GM21515 (cell line): ENCODE measurements around the gene ADORA1.

Experiments
- ATAC-seq: cut with Tn5 transposase; IDR thresholded peaks from one replicate; pipeline ENCODE4 v1.9.1; 2021; ENCODE audit not compliant: unreplicated experiment

ADORA1 gene

GRCh38 chr1:203121186-203122015 lies 6.1 kb upstream of the ADORA1 start:
- ATAC-seq, result no peak

- ATAC-seq, result no peak
Observed at GRCh38 chr1:203122159-203122558, 5.4 kb upstream of the ADORA1 start.

- ATAC-seq, result no peak
Observed at GRCh38 chr1:203124011-203124410, 3.5 kb upstream of the ADORA1 start.

GRCh38 chr1:203124546-203125317 lies 2.8 kb upstream of the ADORA1 start:
- ATAC-seq, result no peak

- no peak for ATAC-seq
Observed at GRCh38 chr1:203126151-203126865, 1.2 kb upstream of the ADORA1 start.

GRCh38 chr1:203126866-203127665 lies 460 bp upstream of the ADORA1 start:
- no peak for ATAC-seq

- no peak for ATAC-seq
Observed at GRCh38 chr1:203128431-203128715, 847 bp downstream of the ADORA1 start.

GRCh38 chr1:203128716-203129500 lies 1.4 kb downstream of the ADORA1 start:
- ATAC-seq, result no peak

GRCh38 chr1:203129501-203130231 lies 2.1 kb downstream of the ADORA1 start:
- no peak for ATAC-seq

- no peak for ATAC-seq
Observed at GRCh38 chr1:203130358-203130985, 2.9 kb downstream of the ADORA1 start.

GRCh38 chr1:203131548-203132200 lies 4.1 kb downstream of the ADORA1 start:
- no peak for ATAC-seq

- no peak for ATAC-seq
Observed at GRCh38 chr1:203133970-203134725, 6.6 kb downstream of the ADORA1 start.

- no peak for ATAC-seq
Observed at GRCh38 chr1:203135636-203136305, 8.2 kb downstream of the ADORA1 start.

- no peak for ATAC-seq
Observed at GRCh38 chr1:203136409-203137042, 9.0 kb downstream of the ADORA1 start.

GRCh38 chr1:203137324-203137723 lies 9.8 kb downstream of the ADORA1 start:
- no peak for ATAC-seq

- ATAC-seq, result no peak
Observed at GRCh38 chr1:203138066-203138465, 10.5 kb downstream of the ADORA1 start.

GRCh38 chr1:203139976-203140475 lies 12.5 kb downstream of the ADORA1 start:
- ATAC-seq, result no peak
